Activated CD8-positive, alpha-beta T cell treated with anti-CD3 and anti-CD28 coated beads for 36 hours (primary cell): ENCODE data around the gene CACNA1C. TPM values are rescaled to one million over a fixed set of nuclear protein-coding genes. Genes with fewer than 3 reads are reported as not detected.

Experiments used
- ATAC-seq: fragments of 200-7000 bp; cut with Tn5 transposase; one replicate; pipeline ENCODE4 v1.10.0; 2021; ENCODE audit warnings: mild to moderate bottlenecking, moderate library complexity
- CTCF ChIA-PET: fragments of 350-600 bp; sonication (Branson Sonifier 250); formaldehyde crosslinking; loops from one replicate; lab custom pipeline; 2021; ENCODE audit warnings: antibody characterized with exemption; lab: Charles Lee
- POLR2A ChIA-PET: fragments of 350-600 bp; sonication (Branson Sonifier 250); formaldehyde crosslinking; loops from one replicate; lab custom pipeline; 2021; ENCODE audit warnings: antibody characterized with exemption; lab: Charles Lee
- DNase-seq: peaks from one replicate; pipeline ENCODE4 v3.0.0-alpha.2; 2020
- H3K27ac Mint-ChIP-seq: one replicate; pipeline ENCODE4 v1.8.0; 2021; ENCODE audit warnings: mild to moderate bottlenecking, mixed read lengths
- H3K27me3 Mint-ChIP-seq: one replicate; pipeline ENCODE4 v1.8.0; 2021; ENCODE audit warnings: mixed read lengths
- H3K36me3 Mint-ChIP-seq: one replicate; pipeline ENCODE4 v1.8.0; 2021; ENCODE audit warnings: low read depth, mixed read lengths
- H3K4me1 Mint-ChIP-seq: one replicate; pipeline ENCODE4 v1.8.0; 2021; ENCODE audit warnings: low read depth, mixed read lengths
- H3K4me3 Mint-ChIP-seq: one replicate; pipeline ENCODE4 v1.8.0; 2021; ENCODE audit warnings: mild to moderate bottlenecking, moderate library complexity, mixed read lengths
- H3K9me3 Mint-ChIP-seq: one replicate; pipeline ENCODE4 v1.8.0; 2021; ENCODE audit warnings: mixed read lengths
- CTCF ChIP-seq: fragments of 200-600 bp; IDR thresholded peaks from one replicate; pipeline ENCODE4 v1.8.0; 2022; ENCODE audit warnings: antibody characterized with exemption, mild to moderate bottlenecking
- intact Hi-C: fragments of 100-400 bp; cut with micrococcal nuclease; formaldehyde crosslinking; loops from one replicate; pipeline ENCODE4 v1.10.0; 2022
- total RNA-seq, 2 experiments: library from RNA; stranded (reverse); gene quantifications; one replicate each; pipeline ENCODE4 v1.2.3, GENCODE V29; 2021

Gene CACNA1C
- total RNA-seq, 2 experiments from 2014 or later: 0.02 to 0.05 TPM

GRCh38 chr12:2495417-2496112 lies 442.8 kb downstream of the CACNA1C start:
- ATAC-seq (no peak), DNase-seq (no peak)
- no peak overlapping the region for H3K27ac Mint-ChIP-seq
- no peak for TF ChIP-seq CTCF
- H3K9me3 Mint-ChIP-seq: no peaks in the 10 kb centered on the region
- peaks cover 9% of the 10 kb centered on the region for H3K27me3 Mint-ChIP-seq
- CTCF ChIA-PET: no interaction called here
- no peaks in the 10 kb centered on the region for H3K36me3 Mint-ChIP-seq
- intact Hi-C loops: no loop called here
- POLR2A ChIA-PET: no interaction called here
- H3K4me3 Mint-ChIP-seq: no peak overlapping the region
- no peaks in the 10 kb centered on the region for H3K4me1 Mint-ChIP-seq

GRCh38 chr12:2498964-2499500 lies 446.2 kb downstream of the CACNA1C start:
- POLR2A ChIA-PET: no interaction called here
- H3K9me3 Mint-ChIP-seq: no peaks in the 10 kb centered on the region
- CTCF ChIA-PET: no interaction called here
- no peak for TF ChIP-seq CTCF
- H3K36me3 Mint-ChIP-seq: no peaks in the 10 kb centered on the region
- H3K4me3 Mint-ChIP-seq: no peak overlapping the region
- ATAC-seq (no peak), DNase-seq (no peak)
- no peaks in the 10 kb centered on the region for H3K4me1 Mint-ChIP-seq
- no peak overlapping the region for H3K27ac Mint-ChIP-seq
- intact Hi-C loops: no loop called here
- peaks cover 16% of the 10 kb centered on the region for H3K27me3 Mint-ChIP-seq

- Mint-ChIP-seq H3K27ac (no peak overlapping the region), H3K27me3 (peaks cover 11% of the 10 kb centered on the region), H3K4me3 (no peak overlapping the region), H3K36me3 (no peaks in the 10 kb centered on the region), H3K4me1 (no peaks in the 10 kb centered on the region), H3K9me3 (no peaks in the 10 kb centered on the region)
- DNase-seq (no peak), ATAC-seq (no peak)
- CTCF ChIA-PET: interaction anchor here (0.8 kb wide), 1 partner anchor 106 kb away, joined by 3 read pairs; no protein-coding TSS in a partner anchor
- intact Hi-C loops: no loop called here
- POLR2A ChIA-PET: interaction anchor here (1.1 kb wide), 1 partner anchor 29 kb away, joined by 3 read pairs; no protein-coding TSS in a partner anchor
- TF ChIP-seq CTCF: no peak
Observed at GRCh38 chr12:2501464-2502191, 448.8 kb downstream of the CACNA1C start.

GRCh38 chr12:2503036-2503435 lies 450.2 kb downstream of the CACNA1C start:
- H3K4me3 Mint-ChIP-seq: no peak overlapping the region
- H3K9me3 Mint-ChIP-seq: no peaks in the 10 kb centered on the region

More at GRCh38 chr12:2503036-2503435, 450.2 kb downstream of the CACNA1C start:
- ChIA-PET POLR2A (no interaction called here), CTCF (no interaction called here)
- H3K27ac Mint-ChIP-seq: no peak overlapping the region
- TF ChIP-seq CTCF: no peak
- ATAC-seq: no peak
- no peaks in the 10 kb centered on the region for H3K4me1 Mint-ChIP-seq
- intact Hi-C loops: no loop called here
- H3K36me3 Mint-ChIP-seq: no peaks in the 10 kb centered on the region
- peaks cover 11% of the 10 kb centered on the region for H3K27me3 Mint-ChIP-seq
- DNase-seq: no peak
